Astrocyte (in vitro differentiated cells and primary cell): ENCODE data around the gene PLEKHA1.

ENCODE experiments used
- CTCF ChIP-seq: IDR thresholded peaks from 2 replicates; pipeline ENCODE4 v1.5.1; 2011; ENCODE audit warnings: low read depth, mild to moderate bottlenecking, inconsistent platforms, low read length, moderate library complexity; ENCODE audit not compliant: insufficient read depth
- EZH2 ChIP-seq: IDR thresholded peaks from 2 replicates; pipeline ENCODE4 v1.6.1; 2012; ENCODE audit warnings: mild to moderate bottlenecking, low read length, inconsistent platforms; ENCODE audit not compliant: insufficient read depth

- TF ChIP-seq CTCF (no peak), EZH2 (no peak)
Measured at GRCh38 chr10:122417667-122418066, 43.2 kb downstream of the PLEKHA1 start.
